Neutrophil (primary cell): ENCODE measurements around the gene CDIP1.

ENCODE experiments used
- H3K27ac ChIP-seq: fragments of 200-600 bp; sonication (generic); 2 replicates; pipeline ENCODE4 v1.5.1; 2016; ENCODE audit warnings: mild to moderate bottlenecking, moderate library complexity
- H3K27me3 ChIP-seq: fragments of 200-600 bp; sonication (generic); 2 replicates; pipeline ENCODE4 v1.6.0; 2016; ENCODE audit warnings: mild to moderate bottlenecking
- H3K36me3 ChIP-seq: fragments of 200-600 bp; sonication (generic); 2 replicates; pipeline ENCODE4 v1.5.1; 2017
- H3K4me1 ChIP-seq, 2 experiments: fragments of 200-600 bp in 1 of 2; sonication (generic) in 1 of 2; 1 replicate in 1 of 2; 2 replicates in 1 of 2; pipeline versions ENCODE4 v1.5.1 to v1.6.1; 2013 to 2016; ENCODE audit warnings: low read depth in 1 of 2, low read length in 1 of 2, mild to moderate bottlenecking in 1 of 2, moderate library complexity in 1 of 2; ENCODE audit not compliant: control insufficient read depth in 1 of 2, insufficient read depth in 1 of 2
- H3K4me3 ChIP-seq, 2 experiments: fragments of 200-600 bp in 1 of 2; sonication (generic) in 1 of 2; 1 replicate in 1 of 2; 2 replicates in 1 of 2; pipeline ENCODE4 v1.5.1; 2013 to 2016; ENCODE audit warnings: low read depth in 1 of 2, low read length in 1 of 2, mild to moderate bottlenecking in 1 of 2, moderate library complexity in 1 of 2
- H3K9me3 ChIP-seq: fragments of 200-600 bp; sonication (generic); 2 replicates; pipeline ENCODE4 v1.5.1; 2016
- CTCF ChIP-seq: fragments of 200-600 bp; sonication (generic); IDR thresholded peaks from 2 replicates; pipeline ENCODE4 v1.5.1; 2016; ENCODE audit warnings: antibody characterized with exemption

CDIP1 gene

GRCh38 chr16:4524571-4524970, 14.0 kb downstream of the CDIP1 start:
- Histone ChIP-seq H3K36me3 (no peaks in the 10 kb centered on the region), H3K9me3 (no peaks in the 10 kb centered on the region), H3K4me3 (no peak overlapping the region), H3K27me3 (no peaks in the 10 kb centered on the region), H3K27ac (no peak overlapping the region), H3K4me1 (peaks cover 7 to 9% of the 10 kb centered on the region in 2 experiments)
- TF ChIP-seq CTCF, result no peak

GRCh38 chr16:4523686-4524085, 14.9 kb downstream of the CDIP1 start:
- no peaks in the 10 kb centered on the region for H3K36me3 ChIP-seq
- H3K27me3 ChIP-seq, result no peaks in the 10 kb centered on the region
- no peak overlapping the region for H3K4me3 ChIP-seq
- no peak for TF ChIP-seq CTCF
- no peaks in the 10 kb centered on the region for H3K9me3 ChIP-seq
- no peak overlapping the region for H3K27ac ChIP-seq
- peaks cover 7 to 9% of the 10 kb centered on the region in 2 experiments for H3K4me1 ChIP-seq

GRCh38 chr16:4522051-4522581, 16.5 kb downstream of the CDIP1 start:
- Histone ChIP-seq H3K27ac (no peak overlapping the region), H3K36me3 (no peaks in the 10 kb centered on the region), H3K4me1 (peaks cover 6 to 7% of the 10 kb centered on the region in 2 experiments), H3K4me3 (no peak overlapping the region), H3K9me3 (no peaks in the 10 kb centered on the region), H3K27me3 (no peaks in the 10 kb centered on the region)
- TF ChIP-seq CTCF, result no peak

- no peaks in the 10 kb centered on the region for H3K9me3 ChIP-seq
- H3K27ac ChIP-seq, result no peak overlapping the region
- no peak for TF ChIP-seq CTCF
- no peaks in the 10 kb centered on the region for H3K36me3 ChIP-seq
- H3K4me3 ChIP-seq, result no peak overlapping the region
- peaks cover 12 to 13% of the 10 kb centered on the region in 2 experiments for H3K4me1 ChIP-seq
- no peaks in the 10 kb centered on the region for H3K27me3 ChIP-seq
Observed at GRCh38 chr16:4520913-4521312, 17.7 kb downstream of the CDIP1 start.

- Histone ChIP-seq H3K36me3 (peaks cover 3% of the 10 kb centered on the region), H3K4me3 (no peak overlapping the region), H3K9me3 (no peaks in the 10 kb centered on the region), H3K27ac (no peak overlapping the region), H3K4me1 (peaks cover 23 to 26% of the 10 kb centered on the region in 2 experiments), H3K27me3 (no peaks in the 10 kb centered on the region)
- TF ChIP-seq CTCF, result no peak
Observed at GRCh38 chr16:4519274-4520058, 19.1 kb downstream of the CDIP1 start.
